Activated effector memory CD4-positive, alpha-beta T cell treated with anti-CD3 and anti-CD28 coated beads, Interleukin-2, amount 50 U/mL, for 16 hours (primary cell): ENCODE data around the gene PRELID3B.
A peak's percentile ranks its signal among the peaks of the same experiment; 100 is the strongest.

Experiments
- DNase-seq: peaks from one replicate; pipeline ENCODE4 v3.0.0-alpha.2; 2020

The PRELID3B gene

DNA sequence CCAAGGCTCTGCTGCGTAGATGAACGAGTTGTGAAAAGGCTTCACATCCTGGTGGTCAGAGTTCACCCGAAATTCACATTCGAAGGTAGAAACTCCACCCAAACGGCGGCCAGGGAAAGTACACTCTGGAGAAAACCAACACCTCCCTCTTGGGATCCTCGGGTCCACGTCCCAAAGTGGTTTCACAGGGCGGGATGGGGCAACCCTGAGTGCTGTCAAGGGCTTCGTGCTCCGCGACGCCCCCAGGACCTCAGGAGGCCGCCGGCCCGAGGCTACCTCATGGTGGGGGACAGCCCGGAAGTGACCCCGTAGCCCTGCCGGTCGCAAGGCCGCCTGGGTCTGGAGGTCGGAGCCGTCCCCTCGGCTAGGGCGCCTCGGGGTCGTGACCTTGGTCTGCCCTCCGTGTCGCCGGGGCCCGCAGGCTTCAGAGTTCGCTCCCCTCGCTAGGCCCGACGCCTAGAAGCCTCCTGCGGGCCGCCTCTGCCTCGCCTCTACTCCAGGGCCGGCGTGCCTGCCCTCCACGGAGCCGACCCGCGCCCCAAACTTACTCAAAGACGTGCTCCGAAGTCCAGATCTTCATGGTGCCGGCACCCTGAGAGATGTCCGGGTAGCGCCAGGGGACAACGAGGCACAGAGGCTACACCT lies at the start of gene PRELID3B:
Gene PRELID3B (minus strand): TSS at position 636 of the 645 bp plus-strand sequence. CDS start 56 bp downstream, at position 580.
- no peak for DNase-seq

DNA sequence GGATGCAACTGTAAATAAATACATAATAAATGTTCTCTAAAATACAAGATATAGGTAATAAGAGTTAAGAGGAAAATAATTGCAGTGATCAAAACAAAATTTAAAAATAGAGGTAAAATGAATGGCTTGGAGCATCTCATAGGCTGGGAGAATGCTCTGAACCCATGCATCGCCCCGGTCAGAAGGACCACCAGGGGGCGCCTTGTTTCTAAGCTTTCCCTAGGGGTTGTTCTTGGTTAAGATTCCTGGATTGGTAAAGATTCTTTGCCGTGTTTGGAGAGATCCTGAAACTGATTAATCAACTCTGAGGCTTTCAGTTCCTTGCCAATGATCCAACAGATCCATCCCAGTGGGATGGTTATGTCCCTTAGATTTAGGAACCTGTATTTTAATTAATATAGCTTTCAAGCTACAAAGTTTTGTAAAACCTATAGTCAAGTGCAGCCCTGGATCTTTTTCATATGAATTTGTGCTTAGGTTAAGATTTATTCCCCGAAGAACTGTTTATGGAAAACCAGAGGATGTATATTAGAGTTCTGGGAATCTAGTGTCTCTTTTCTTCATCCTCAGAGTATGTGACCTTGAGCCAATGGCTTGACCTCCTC lies 45.3 kb upstream of the PRELID3B start:
- peak; percentile 95 for DNase-seq

DNA sequence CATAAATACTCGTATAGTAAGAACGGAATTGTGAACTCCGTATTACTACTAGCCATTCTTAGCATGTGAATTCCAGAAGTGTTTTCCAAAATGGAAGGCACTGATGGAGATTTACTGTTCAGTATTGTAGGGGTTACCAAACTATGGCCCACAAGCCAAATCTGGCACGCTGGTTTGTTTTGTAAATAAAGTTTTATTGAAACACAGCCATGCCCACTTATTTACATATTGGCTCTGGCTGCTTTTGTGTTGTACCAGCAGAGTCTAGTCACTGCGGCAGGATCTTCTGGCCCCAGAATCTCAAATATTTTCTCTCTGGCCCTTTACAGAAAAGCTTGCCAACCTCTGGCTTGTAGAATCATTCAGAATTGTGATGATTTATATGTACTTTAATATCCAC lies 44.3 kb upstream of the PRELID3B start:
- no peak for DNase-seq

DNA sequence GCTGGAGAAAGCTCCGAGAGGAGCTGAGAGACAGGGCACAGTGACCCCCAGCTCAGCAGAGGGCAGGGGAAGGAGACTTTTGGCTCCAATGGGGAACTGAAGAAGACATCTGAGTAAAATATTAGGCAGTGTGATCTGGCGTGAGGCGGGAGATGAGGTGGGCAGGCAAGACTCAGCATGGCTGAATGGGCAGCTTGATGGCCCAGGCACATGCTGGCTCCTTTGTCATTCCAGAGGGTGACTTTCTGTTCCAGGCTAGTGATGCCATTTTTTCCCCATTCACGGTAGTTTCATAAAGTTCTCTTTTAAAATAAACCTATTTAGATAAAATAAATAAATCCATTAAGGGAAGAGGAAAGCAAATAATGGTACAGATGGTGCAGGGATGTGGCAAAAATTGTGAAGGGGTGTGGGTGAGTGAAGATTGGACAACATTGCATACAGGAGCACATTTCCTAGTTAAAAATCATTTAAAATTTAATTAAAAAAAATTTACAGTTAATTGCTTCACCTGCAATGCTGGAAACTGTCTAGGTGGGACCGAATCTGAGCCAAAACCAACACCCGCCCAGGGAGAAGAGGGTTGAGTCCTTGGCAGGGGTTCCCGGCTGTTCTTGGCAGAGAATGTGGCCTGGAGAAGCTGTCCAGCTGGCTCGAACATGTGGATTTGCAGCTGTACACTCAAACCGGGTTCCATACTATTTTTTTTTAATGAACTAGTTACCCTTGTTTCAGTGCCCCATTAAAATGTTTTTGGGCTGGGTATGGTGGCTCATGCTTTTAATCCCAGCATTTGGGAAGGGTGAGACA lies 41.7 kb upstream of the PRELID3B start:
- DNase-seq, result no peak

DNA sequence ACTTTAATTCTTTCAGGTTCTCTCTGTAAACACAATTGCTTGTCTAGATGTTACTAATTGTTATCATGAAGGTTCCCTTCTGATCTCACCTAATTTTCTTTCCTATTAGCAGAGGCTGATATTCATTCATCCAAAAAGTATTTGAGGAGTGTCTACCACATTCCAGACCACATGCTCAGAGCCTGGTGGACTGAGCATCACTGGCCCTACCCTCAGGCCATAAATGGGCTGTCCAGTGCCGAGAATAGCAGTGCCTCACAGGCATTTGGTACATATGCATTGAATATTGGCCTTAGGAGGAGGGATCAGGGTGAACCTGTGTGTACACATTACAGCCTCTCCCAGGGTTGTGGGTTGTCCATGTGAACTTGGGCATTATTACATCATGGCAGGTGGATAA lies 40.4 kb upstream of the PRELID3B start:
- DNase-seq, result no peak

DNA sequence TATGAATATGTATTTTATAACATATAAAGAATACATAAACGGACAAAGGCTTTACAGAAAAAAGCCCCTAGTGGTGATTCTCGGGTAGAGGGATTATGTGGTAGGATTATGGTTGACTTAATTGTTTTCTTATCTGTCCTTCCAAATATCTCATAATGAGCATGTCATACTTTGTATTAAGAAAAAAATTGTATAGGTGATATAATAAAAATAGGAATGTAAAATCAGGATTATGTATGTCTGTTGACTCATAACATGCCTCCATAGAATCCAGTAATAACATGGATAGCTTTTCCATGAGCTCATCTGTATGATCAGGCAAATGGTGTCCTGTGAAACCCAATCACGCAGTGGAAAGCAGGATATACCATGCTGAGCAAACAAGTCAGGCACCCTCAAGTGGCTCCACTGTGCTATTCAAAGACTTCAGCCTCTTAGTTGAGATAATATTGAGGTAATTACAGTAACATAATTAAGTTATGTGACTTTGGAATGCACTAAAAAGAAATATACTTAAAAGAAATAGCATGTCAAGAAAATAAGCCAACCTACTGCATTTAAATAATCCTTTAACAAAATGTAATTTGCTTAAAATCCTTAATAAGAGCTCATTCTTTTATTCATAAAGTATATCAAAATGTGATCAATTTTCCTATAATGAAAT lies 39.6 kb upstream of the PRELID3B start:
- DNase-seq, result no peak

DNA sequence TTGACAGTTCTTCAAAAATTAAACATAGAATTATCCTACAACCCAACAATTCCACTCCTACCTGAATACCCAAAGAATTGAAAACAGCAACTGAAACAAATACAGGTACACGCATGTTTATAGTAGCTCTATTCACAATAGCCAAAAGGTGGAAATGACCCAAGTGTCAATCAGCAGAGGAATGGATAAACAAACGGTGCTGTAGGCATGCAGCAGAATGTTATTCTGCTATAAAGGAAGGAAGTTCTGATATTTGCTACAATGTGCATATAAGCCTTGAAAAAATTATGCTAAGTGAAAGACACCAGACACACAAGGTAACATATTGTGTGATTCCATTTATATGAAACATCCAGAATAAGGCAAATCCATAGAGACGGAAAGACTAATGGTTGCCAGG lies 38.5 kb upstream of the PRELID3B start:
- no peak for DNase-seq

DNA sequence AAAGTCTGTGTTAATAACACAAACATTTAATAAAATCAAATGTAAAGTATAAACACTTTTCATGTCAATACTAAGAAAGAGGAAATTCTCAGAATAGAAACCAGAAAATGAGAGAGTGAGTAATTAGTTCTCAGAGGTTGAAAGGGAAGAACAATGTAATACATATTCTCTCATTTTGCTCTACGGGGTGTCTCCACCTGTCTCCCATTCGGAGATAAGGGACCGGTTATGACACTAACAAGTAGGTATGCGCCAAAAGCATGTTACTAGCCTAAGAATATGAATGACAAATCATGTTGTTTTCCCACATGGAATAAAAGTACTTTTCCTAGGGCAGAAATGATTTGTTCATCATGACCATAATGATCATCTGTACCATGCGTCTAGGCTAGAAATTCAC lies 35.6 kb upstream of the PRELID3B start:
- no peak for DNase-seq

DNA sequence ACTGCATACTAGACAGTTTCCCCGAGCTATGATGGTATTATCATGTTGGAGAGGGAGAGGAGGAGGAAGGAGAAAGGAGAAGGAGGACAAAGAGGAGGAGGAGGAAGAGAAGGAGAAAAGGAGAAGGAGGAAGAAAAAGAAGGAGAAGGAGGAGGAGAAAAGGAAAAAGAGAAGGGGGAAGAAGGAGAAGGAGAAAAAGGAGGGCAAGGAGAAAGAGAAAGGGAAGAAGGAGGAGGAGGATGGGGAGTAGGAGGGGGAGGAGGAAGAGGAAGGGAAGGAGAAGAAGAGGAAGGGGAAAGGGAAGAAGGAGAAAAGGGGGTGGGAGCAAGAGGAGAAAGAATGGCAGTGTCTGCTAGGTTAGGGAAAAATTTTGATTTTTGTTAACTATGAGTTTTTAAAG lies 35.1 kb upstream of the PRELID3B start:
- no peak for DNase-seq

DNA sequence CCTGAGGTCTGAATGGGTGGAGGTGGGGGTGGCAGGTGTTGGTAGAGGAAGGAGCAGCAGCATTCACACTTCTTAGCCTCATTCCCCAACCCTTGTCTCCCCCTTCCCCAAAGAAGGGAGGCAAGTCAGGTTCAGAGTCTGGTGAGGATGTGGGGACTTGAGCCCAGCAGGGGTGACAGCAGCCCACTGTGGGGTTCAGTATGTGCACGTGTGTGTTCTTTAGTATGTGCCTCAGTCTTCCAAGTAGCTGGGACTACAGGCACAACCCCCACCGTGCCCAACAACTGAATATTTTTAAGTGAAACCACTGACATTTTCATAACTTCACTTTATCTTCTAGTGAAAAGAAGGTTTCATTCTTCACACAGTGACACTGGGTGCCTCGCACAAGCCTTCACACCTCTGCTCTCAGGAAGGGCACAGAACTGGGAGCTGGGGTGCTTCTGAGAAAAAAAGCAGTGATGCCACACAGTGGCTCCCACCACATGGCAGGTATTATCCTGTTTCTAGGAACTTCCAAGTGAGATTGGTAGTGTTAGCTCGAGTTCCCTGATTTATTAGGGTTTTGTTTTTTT lies 33.4 kb upstream of the PRELID3B start:
- no peak for DNase-seq

DNA sequence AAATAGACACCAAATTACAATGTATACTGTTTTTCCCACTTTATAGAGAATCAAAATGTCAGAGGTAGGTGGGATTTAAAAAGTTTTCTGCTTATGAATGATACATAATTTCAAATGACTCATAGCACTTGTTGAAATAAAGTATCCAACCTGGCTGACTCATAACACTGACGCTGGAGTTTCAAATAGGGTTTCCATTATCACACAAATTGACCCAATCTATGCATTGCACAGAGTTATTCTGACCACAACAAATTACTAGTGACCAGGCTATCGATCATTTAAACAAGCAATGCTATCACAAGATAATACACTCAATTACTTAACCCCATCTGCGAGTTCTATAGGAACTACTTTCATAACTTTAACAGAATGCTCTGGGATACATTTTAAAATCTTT lies 31.9 kb upstream of the PRELID3B start:
- no peak for DNase-seq

DNA sequence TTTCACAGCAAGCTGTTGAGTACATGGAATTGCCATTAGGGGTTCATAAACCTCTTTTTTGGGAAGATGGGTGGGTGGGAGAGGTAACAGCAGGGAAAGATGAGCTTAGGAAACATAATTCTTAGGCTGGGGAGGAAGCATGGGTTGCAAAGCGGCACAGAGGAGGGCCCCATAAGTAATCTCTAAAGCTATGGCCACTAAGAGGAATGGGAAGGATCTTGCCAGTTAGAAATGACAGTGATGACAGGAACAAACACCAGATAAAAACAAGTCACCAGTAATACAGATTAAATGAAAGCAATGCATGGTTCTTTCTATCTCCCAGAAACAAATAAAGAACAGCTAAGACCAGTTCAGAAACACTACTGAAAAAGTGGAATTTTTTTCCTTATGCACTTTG lies 31.0 kb upstream of the PRELID3B start:
- DNase-seq, result no peak

DNA sequence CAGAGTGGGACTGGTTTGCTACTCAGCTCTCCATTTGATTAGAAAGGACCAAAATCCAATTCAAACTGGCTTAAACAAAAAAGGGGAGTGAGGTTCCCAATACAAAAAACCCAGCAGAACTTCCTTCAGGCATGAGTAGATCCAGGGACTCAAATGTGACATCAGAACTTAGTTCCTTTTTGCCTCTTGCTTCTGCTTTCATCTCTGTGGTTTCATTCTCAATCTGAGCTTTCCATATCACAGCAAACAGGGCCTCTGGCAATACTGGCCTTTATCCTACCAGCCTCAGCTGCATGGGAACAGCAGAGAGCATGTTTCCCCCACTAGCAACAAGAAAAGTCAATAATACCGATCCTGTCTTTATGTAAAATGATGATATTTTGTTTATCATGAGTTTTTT lies 28.6 kb upstream of the PRELID3B start:
- no peak for DNase-seq

DNA sequence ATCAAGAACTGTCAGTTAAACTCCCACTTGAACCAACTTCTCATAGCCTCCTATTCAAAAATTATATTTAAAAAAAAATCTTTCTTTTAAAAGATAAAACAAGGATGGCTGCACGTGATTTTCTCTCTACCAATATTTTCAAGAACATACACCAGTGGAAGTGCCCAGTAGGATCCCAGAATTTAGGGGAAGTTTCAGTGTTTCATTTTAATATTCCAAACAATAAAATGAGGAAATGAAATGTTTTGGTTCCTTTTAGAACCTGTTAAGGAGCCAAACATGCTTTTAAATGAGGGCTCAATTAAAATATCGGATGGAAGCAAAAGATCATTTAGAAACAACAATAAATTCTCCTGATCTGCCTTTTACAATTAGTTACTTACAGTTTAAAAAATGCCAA lies 26.4 kb upstream of the PRELID3B start:
- no peak for DNase-seq

DNA sequence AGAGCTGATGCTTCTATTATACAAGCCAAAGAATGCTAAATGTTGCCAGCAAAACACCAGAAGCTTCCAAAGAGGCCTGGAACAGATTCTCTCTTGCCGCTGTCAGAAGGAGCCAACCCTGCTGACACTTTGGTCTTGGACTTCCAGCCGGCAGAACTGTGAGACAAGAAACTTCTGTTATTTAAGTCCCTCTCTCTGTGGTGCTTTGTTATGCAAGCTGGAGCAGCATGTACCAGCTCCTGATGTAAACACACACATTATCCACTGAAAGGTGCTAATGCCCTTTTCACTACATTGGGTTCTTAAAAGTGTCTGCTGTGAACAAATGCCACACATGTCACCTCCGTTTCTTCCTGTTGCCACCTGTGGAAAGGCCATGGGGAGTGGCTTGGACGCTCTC lies 25.9 kb upstream of the PRELID3B start:
- DNase-seq, result no peak

DNA sequence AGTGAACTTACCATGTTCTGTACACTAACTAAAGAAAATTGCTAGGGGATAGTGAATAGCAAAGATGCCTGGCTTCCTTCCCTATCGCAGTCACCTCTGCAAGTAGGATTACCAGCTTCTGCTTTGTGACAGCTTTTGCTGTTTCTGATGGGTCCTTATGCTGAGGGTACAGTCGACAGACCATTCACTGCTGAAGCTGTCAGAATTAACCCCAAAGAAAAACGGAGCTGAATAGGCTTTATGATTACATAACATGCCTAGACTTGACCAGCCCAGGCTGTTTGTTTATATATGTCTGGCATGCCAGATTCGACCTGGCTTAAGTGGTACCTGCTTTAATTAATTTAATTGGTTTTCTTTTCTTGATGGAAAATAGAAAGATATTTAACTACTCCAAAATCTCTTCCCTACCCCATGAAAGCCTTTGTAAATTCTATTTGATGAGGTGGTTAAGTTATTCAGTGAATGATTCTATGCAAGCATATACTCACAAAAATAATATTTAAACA lies 21.7 kb upstream of the PRELID3B start:
- DNase-seq, result no peak

DNA sequence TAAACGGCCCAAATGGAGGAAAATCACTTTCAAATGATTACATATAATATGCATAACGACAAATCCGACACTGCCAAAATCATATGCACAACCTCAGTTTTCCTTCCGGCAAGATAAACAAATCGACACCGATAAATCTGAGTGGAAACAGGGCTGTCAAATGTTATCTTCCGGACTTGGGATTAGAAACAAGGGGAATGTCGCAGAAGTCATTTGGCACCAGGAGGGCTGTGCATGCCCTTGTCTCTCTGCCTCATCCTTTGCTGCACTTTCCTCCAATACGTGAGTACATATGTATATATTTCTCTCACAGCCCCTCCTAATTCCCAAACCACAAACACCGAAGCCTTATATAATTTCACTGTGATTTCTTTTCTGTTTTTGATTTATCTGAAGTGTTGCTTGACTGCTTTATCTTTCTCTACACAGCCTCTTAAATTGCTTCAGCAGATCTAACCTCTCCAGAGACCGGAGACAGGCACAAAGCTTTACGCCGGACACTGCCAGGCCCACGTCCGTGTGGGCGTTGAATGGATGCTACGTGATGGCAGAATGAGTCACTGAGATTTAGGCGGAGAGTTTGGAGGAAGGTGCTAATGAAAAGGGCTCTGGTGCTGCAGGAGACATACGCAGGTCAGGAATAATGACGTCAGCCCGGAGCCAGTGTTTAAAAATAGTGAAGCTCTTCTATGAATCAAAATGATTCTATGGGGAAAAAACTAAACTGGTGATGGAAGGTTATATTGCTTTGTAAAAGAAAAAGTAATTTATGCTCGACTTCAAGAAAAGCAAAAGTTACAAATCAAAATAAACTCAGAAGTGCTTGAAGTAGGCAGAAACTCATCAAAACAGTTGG lies 21.0 kb upstream of the PRELID3B start:
- no peak for DNase-seq

DNA sequence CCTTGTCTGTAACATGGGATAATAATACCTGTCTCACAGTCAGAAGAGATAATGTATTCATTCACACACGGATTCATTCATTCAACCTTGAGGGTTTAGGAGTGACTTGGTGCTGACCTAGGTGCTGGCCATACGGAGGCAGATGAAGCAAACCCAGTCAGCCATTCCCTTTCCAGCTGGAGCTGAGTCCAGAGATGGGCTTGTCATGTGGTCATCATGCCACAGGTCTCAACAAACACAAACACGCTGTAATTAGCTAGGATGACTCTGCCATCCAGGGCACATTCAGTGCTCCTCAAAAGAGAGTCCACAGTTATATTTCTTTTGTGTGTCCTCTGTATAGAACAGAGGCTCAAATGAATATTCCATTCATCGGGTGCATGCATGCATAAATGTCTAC lies 19.5 kb upstream of the PRELID3B start:
- DNase-seq, result no peak

DNA sequence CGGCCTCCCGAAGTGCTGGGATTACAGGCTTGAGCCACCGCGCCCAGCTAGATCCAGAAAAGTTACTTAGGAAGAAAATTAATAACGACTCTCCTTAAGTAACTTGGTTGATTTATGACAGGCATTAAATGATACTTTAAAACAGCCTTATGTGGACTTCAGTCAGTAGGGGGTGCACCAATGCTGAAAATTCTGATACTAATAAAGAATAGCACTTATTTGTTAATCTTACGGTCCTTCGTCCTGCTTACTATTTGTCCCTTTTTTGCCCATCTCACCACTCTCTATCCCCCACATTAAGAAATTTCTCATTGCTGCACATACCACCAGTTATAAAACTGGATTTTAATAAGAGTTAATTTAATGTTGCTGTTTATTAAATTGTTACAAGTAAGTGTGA lies 12.7 kb upstream of the PRELID3B start:
- DNase-seq, result no peak

DNA sequence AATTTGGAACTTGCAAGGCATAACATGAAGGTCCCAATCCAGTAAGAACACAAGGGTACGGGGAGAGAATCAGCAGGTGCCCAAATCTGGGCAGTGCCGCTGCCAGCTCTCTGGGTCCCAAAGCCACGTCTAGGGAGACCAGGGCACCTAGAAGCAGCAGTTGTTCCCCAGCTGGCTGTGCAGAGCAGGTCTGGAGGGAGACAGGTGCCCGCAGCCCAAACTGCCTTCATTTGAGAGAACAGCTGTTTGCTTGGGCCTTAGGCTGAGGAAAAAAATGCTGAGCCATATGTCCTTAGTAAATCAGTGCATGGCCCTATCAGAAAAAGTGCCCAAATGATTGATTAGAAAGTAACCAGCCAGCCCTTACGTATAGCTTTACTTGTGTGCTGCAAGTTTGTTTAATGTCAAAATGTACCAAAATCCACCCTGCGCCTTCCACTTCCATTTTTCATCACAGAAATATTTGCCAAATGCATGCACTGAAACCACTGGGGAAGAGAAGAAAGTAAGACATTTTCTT lies 9.1 kb upstream of the PRELID3B start:
- DNase-seq, result no peak

DNA sequence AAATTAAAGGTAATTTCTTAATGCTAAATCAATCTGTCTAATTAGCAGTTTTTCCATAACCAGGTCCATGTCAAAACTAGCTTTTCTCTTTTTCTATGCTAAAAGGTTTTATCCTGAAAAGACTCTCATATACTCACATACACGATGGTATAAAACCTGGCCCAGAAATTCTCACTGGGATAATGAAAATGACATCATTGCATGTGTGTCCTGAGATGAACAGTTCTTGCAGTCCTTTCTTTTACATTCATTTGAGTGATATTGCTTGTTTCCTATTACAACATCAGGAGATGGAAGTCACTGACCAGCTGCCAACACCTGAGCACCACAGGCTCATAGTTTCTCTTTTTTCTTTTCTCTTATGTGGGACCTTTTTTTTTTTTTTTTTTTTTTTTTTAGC lies 7.9 kb upstream of the PRELID3B start:
- DNase-seq, result no peak

DNA sequence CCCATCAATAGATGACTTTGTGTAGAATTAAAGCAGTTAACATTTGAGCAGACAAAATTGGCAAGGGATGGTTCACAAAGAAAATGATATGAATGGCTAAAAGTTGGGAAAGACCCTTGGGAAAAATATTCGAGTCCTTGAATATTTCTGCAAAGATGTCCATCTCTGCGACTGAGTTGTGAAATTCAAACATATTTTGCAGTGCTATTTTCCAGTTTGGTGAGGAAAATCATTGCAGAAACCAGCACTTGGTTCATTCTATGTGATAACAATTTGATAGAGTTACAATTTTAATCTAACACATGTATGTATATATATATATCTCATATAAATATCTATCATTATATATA lies 6.1 kb upstream of the PRELID3B start:
- DNase-seq, result no peak
